A673 (cell line): Measurements from ENCODE around the gene NEDD9. TPM values are rescaled to one million over a fixed set of nuclear protein-coding genes. Genes with fewer than 3 reads are reported as not detected.

Source experiments
- BruUV-seq: library from RNA; stranded (reverse); fragments of 400-500 nt; replicated peaks from 2 replicates; lab custom pipeline; 2021; lab: Mats Ljungman, UMichigan
- CTCF ChIA-PET: fragments of 300-600 bp; sonication (Branson Sonifier 250); formaldehyde crosslinking; loops from one replicate; lab custom pipeline; 2022; ENCODE audit warnings: antibody characterized with exemption; lab: Charles Lee
- POLR2A ChIA-PET: fragments of 300-600 bp; sonication (Branson Sonifier 250); formaldehyde crosslinking; loops from one replicate; lab custom pipeline; 2022; ENCODE audit warnings: antibody characterized with exemption; ENCODE audit not compliant: low non-redundant PET; lab: Charles Lee
- DNase-seq: peaks from one replicate; pipeline ENCODE4 v3.0.0-alpha.2; 2015; ENCODE audit warnings: low spot score
- H3K27ac ChIP-seq: fragments of 200-600 bp; sonication (generic); 2 replicates; pipeline ENCODE4 v1.5.1; 2016; ENCODE audit warnings: mixed run types, low read depth, mild to moderate bottlenecking, mixed read lengths, antibody characterized with exemption, low read length; ENCODE audit not compliant: poor library complexity, severe bottlenecking
- H3K27me3 ChIP-seq: fragments of 200-600 bp; sonication (generic); replicated peaks from 2 replicates; pipeline ENCODE4 v1.6.1; 2017; ENCODE audit warnings: mixed run types, low read depth, mild to moderate bottlenecking, mixed read lengths, antibody characterized with exemption, low read length; ENCODE audit not compliant: insufficient read depth, poor library complexity
- H3K36me3 ChIP-seq: fragments of 200-600 bp; sonication (generic); 2 replicates; pipeline ENCODE4 v1.6.1; 2016; ENCODE audit warnings: mixed run types, mild to moderate bottlenecking, mixed read lengths, antibody characterized with exemption, low read length; ENCODE audit not compliant: insufficient read depth, poor library complexity, severe bottlenecking
- H3K4me1 ChIP-seq: fragments of 200-600 bp; sonication (generic); 2 replicates; pipeline ENCODE4 v1.6.1; 2017; ENCODE audit warnings: mixed run types, mild to moderate bottlenecking, mixed read lengths, antibody characterized with exemption, low read length; ENCODE audit not compliant: insufficient read depth, poor library complexity, severe bottlenecking
- H3K4me3 ChIP-seq: fragments of 200-600 bp; sonication (generic); 2 replicates; pipeline ENCODE4 v1.5.1; 2016; ENCODE audit warnings: low read depth, mixed run types, mild to moderate bottlenecking, mixed read lengths, low read length; ENCODE audit not compliant: poor library complexity, severe bottlenecking
- H3K9me3 ChIP-seq: fragments of 200-600 bp; sonication (generic); 2 replicates; pipeline ENCODE4 v1.6.1; 2016; ENCODE audit warnings: mixed run types, low read depth, mild to moderate bottlenecking, mixed read lengths, antibody characterized with exemption, low read length; ENCODE audit not compliant: poor library complexity, severe bottlenecking
- EZH2 ChIP-seq: fragments of 200-600 bp; sonication (generic); IDR thresholded peaks from 2 replicates; pipeline ENCODE4 v1.6.1; 2017; ENCODE audit warnings: borderline replicate concordance, low read depth, mild to moderate bottlenecking, mixed read lengths, antibody characterized with exemption, low read length; ENCODE audit not compliant: poor library complexity, severe bottlenecking
- intact Hi-C: fragments of 100-400 bp; cut with micrococcal nuclease; formaldehyde crosslinking; loops from one replicate; pipeline ENCODE4 v1.10.0; 2022; ENCODE audit not compliant: unreplicated experiment
- total RNA-seq: library from RNA; stranded (reverse); gene quantifications from 2 replicates; pipeline ENCODE4 v1.2.3, GENCODE V29; 2021
- TF ChIP-seq, protein P1 (sequence below): fragments of 300-800, 200-600 bp; sonication (generic); conservative IDR thresholded peaks from 2 replicates; pipeline ENCODE4 v1.5.1; 2017; ENCODE audit warnings: low read depth, mild to moderate bottlenecking, antibody characterized with exemption, low read length, moderate library complexity, mixed read lengths

The NEDD9 gene
- total RNA-seq, 1 experiment from 2014 or later: 6.6 TPM

DNA sequence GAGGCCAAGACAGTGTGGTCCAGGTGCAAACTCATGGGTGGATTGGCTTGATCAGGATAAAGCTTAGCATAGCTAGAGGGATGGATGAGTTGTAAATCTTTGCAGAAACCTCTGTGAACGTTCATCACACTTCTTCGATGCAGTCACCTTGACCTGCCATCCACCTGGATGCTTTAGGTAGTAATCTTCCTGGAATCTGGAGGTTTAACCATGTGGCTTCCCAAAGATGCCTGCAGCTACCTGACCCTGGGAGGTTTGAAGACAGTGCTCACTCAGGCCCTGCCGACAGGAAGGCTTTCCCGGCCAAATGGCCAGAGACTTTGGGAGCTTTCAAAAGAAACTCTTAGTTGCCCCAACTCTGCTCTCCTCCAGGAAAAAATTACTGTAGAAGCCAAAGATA, 65.5 kb downstream of the NEDD9 start:
- no TSS peak for BruUV-seq
- Histone ChIP-seq H3K4me3 (no peak overlapping the region), H3K27ac (no peak overlapping the region), H3K4me1 (no peaks in the 10 kb centered on the region), H3K36me3 (no peaks in the 10 kb centered on the region), H3K9me3 (no peaks in the 10 kb centered on the region), H3K27me3 (no peaks in the 10 kb centered on the region)
- intact Hi-C loops: no loop called here
- no peak for DNase-seq
- no peak for TF ChIP-seq EZH2
- TF ChIP-seq, protein P1, sequence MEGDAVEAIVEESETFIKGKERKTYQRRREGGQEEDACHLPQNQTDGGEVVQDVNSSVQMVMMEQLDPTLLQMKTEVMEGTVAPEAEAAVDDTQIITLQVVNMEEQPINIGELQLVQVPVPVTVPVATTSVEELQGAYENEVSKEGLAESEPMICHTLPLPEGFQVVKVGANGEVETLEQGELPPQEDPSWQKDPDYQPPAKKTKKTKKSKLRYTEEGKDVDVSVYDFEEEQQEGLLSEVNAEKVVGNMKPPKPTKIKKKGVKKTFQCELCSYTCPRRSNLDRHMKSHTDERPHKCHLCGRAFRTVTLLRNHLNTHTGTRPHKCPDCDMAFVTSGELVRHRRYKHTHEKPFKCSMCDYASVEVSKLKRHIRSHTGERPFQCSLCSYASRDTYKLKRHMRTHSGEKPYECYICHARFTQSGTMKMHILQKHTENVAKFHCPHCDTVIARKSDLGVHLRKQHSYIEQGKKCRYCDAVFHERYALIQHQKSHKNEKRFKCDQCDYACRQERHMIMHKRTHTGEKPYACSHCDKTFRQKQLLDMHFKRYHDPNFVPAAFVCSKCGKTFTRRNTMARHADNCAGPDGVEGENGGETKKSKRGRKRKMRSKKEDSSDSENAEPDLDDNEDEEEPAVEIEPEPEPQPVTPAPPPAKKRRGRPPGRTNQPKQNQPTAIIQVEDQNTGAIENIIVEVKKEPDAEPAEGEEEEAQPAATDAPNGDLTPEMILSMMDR: no peak
- ChIA-PET POLR2A (interaction anchor here (0.6 kb wide), 1 partner anchor 66 kb away, joined by 5 read pairs; the partner anchor contains the start of gene NEDD9), CTCF (no interaction called here)

DNA sequence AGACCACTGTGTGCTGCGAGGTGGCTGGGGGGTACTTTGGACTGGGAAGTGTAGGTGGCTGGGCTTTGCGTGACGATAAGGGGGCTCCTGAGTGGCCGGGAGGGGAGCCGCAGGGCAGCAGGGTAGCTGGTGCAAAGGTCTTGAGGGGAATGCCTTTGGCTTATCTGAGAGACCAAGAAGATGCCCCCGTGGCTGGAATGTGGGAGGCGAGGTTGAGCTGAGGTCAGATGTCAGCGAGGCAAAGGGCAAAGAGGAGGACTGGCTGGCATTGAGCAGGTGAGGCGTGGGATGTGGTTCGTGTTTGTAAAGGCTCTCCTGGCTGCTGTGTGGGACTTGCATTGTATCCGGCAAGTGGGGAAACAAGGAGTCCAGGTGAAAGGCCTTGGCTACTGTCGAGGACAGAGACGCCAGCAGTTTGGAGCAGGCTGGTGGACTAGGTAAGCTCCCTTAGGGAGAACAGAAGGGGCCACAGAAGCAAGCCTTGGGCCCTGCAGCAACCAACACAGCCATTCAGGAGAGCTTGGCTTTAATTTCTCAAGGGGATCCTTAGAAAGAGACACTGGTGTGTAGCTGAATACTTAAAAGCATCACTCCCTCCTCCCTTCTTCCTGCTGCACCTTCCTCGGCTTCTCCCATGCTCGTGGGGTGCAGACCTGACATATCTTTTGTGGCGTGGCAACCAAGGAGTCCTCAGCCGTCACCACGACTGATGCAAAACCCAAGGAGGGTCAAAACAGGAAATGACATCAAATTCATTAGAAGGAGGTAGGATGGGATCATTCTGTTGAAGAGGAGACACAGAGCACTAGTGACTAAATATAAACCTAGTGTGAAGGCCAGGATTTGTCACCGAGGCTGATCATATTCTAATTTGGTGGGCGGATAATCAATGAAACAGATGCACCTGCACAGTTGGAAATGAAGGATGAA, 67.5 kb downstream of the NEDD9 start:
- Histone ChIP-seq H3K36me3 (no peaks in the 10 kb centered on the region), H3K27me3 (no peaks in the 10 kb centered on the region), H3K27ac (no peak overlapping the region), H3K9me3 (no peaks in the 10 kb centered on the region), H3K4me3 (no peak overlapping the region), H3K4me1 (no peaks in the 10 kb centered on the region)
- intact Hi-C loops: no loop called here
- no TSS peak for BruUV-seq
- no peak for TF ChIP-seq EZH2
- TF ChIP-seq, protein P1: no peak
- no peak for DNase-seq
- ChIA-PET POLR2A (no interaction called here), CTCF (no interaction called here)

DNA sequence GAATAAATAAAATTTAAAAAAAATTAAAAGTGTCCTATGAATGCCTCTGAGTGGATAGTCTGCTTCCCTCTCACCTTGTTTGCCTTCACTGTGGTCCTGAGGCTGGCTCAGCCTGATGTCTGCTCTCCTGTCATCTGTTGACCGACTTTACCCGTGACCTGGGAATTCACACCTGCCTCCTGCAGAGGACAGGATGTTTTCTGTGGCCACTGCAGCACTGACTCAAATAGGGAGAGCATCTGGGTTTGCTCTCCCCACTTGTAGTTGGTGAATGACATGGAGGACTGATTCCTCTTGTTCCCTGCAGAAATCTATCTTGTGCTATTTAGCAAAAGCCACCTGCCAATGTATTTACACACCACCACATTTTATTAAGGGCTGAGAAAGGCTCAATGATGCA, 68.5 kb downstream of the NEDD9 start:
- BruUV-seq: no TSS peak
- no peak for DNase-seq
- H3K4me1 ChIP-seq: no peaks in the 10 kb centered on the region
- H3K27ac ChIP-seq: no peak overlapping the region
- intact Hi-C loops: no loop called here
- no peaks in the 10 kb centered on the region for H3K27me3 ChIP-seq
- TF ChIP-seq, protein P1: no peak
- TF ChIP-seq EZH2: no peak
- ChIA-PET CTCF (no interaction called here), POLR2A (no interaction called here)
- no peaks in the 10 kb centered on the region for H3K9me3 ChIP-seq
- H3K36me3 ChIP-seq: no peaks in the 10 kb centered on the region
- H3K4me3 ChIP-seq: no peak overlapping the region
